ENCODE data around the gene EXD2. TPM values are rescaled to one million over a fixed set of nuclear protein-coding genes. Genes with fewer than 3 reads are reported as not detected.
"Not testable (repeated sequence)": the region's sequence is repeated elsewhere in the genome, so short reads cannot be mapped to it uniquely, and the experiment has no call there.

The EXD2 gene
- total RNA-seq, 1 experiment from 2014 or later = 21.5 TPM

- no peak for DNase-seq (ENCODE audit: extremely low read depth, low read depth)
Observed at GRCh38 chr14:69190191-69190590, 1.1 kb upstream of the EXD2 start.

GRCh38 chr14:69193721-69194120 is 2.4 kb downstream of the EXD2 start:
- DNase-seq (ENCODE audit: extremely low read depth, low read depth) = no peak

DNA sequence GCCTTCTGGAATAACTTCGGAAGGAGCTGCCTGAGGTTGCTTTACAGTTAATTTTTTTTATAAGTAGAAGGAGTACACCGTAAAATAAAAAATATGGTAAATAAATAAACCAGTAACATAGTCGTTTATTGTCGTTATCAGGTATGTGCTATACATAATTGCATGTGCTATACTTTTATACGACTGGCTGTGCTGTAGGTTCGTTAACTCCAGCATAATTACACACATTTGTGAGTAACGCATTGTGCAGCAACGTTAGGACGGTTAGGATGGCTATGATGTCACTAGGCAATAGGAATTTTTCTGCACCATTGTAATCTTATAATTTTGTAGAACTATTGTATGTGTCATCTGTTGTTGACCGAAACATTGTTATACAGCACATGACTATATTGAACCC is 8.5 kb downstream of the EXD2 start:
- DNase-seq (ENCODE audit: extremely low read depth, low read depth) = no peak

GRCh38 chr14:69204753-69205152 is 13.5 kb downstream of the EXD2 start:
- no peak for DNase-seq (ENCODE audit: extremely low read depth, low read depth)

GRCh38 chr14:69207435-69208041 is 16.2 kb downstream of the EXD2 start:
- DNase-seq (ENCODE audit: extremely low read depth, low read depth) = no peak

- no peak for DNase-seq (ENCODE audit: extremely low read depth, low read depth)
Observed at GRCh38 chr14:69208666-69209065, 17.4 kb downstream of the EXD2 start.

DNA sequence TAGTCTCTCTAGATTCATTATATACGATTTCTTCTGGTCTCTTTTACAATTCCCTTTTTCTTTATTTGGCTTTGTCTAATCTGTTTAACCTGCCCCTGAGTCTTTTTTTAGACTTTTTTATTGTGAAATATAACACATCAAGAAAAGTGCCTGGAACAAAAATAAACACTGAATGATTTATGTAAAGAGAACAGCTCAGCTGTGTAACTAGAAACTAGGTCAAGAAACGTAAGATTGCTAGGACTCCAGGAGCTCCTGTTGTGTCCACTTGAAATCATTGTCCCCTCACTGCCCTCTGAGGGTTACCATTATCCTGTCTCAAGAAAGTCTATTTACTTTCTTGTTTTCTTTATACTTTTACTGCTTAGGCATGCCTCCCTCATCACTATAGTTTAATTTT is 23.1 kb downstream of the EXD2 start:
- no peak for DNase-seq (ENCODE audit: extremely low read depth, low read depth)

- not testable (repeated sequence) for DNase-seq (ENCODE audit: extremely low read depth, low read depth)
Observed at GRCh38 chr14:69217663-69218062, 26.4 kb downstream of the EXD2 start.

DNA sequence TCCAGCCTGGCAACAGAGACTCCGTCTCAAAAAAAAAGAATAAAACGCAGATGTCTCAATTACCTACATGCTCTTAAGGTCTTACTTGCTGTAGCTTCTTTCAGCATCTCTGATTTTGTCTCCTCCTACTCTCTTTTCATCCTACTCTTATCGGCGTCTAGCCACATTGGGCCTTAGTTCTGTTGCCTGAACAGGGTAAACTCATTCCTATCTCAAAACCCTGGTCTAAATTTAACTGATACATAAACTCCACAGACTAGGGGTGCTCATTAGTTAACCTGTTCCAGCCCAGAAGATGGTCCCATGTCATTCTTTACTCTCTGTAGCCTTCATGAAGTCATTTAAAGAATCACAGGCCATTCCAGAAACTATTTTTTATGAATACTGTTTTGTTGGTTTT is 33.6 kb downstream of the EXD2 start:
- DNase-seq (ENCODE audit: extremely low read depth, low read depth) = no peak

GRCh38 chr14:69226178-69226577 is 34.9 kb downstream of the EXD2 start:
- no peak for DNase-seq (ENCODE audit: extremely low read depth, low read depth)

DNA sequence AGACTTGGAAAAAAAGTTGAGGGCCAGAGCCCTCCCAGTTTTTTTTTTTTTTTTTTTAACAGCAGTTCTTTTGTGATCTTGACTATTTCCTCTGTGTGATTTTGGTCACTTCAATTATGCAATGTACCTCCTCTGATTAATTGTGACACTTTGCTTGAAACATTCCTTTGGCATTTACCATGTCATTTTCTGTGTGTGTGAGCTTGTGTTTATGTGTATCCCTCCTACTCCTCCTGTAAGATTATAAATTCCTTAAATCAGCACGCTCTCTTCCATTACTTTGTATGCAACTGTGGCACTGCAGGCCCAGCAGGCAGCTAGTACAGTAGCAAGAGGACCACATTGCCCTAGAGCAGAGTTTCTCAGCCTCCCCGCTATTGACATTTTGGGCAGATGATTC is 35.4 kb downstream of the EXD2 start:
- DNase-seq (ENCODE audit: extremely low read depth, low read depth) = no peak

- no peak for DNase-seq (ENCODE audit: extremely low read depth, low read depth)
Observed at GRCh38 chr14:69231486-69231885, 40.2 kb downstream of the EXD2 start.

GRCh38 chr14:69232388-69232787 is 41.1 kb downstream of the EXD2 start:
- DNase-seq (ENCODE audit: extremely low read depth, low read depth) = no peak

GRCh38 chr14:69234106-69234505 is 42.8 kb downstream of the EXD2 start:
- DNase-seq (ENCODE audit: extremely low read depth, low read depth) = no peak

DNA sequence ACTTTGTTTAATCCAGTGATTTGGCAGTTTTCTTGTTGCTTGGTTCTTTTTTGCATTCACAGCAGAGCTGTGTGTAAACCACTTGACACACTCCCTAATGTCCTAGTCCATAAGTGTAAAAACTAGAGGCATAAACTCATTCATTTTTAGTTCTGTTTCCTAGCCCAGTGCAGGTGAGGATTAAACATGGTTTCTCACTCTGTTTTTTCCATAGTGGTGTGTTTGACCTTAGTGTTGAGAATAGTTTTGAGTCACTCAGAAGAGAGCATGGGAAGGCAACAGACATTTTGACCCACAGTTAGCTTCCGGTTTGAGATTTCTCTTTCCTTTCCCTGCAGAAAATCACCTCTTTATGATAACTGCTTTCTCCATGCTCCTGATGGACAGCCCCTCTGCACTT is 44.4 kb downstream of the EXD2 start:
- no peak for DNase-seq (ENCODE audit: extremely low read depth, low read depth)

- no peak for DNase-seq (ENCODE audit: extremely low read depth, low read depth)
Observed at GRCh38 chr14:69237142-69237541, 45.8 kb downstream of the EXD2 start.

DNA sequence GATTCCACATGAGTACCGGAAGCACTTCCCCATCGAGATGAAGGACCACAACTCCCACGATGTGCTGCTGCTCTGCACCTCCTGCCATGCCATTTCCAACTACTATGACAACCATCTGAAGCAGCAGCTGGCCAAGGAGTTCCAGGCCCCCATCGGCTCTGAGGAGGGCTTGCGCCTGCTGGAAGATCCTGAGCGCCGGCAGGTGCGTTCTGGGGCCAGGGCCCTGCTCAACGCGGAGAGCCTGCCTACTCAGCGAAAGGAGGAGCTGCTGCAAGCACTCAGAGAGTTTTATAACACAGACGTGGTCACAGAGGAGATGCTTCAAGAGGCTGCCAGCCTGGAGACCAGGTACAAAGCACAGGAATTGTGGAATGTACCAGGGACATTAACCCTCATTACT is 46.3 kb downstream of the EXD2 start:
- no peak for DNase-seq (ENCODE audit: extremely low read depth, low read depth)

- no peak for DNase-seq (ENCODE audit: extremely low read depth, low read depth)
Observed at GRCh38 chr14:69238883-69239282, 47.6 kb downstream of the EXD2 start.

- DNase-seq (ENCODE audit: extremely low read depth, low read depth) = no peak
Observed at GRCh38 chr14:69240527-69241173, 49.4 kb downstream of the EXD2 start.

- no peak for DNase-seq (ENCODE audit: extremely low read depth, low read depth)
Observed at GRCh38 chr14:69241577-69241976, 50.3 kb downstream of the EXD2 start.

GRCh38 chr14:69242311-69243224 is 51.3 kb downstream of the EXD2 start:
- peak; percentile 66 for DNase-seq (ENCODE audit: extremely low read depth, low read depth)

- no peak for DNase-seq (ENCODE audit: extremely low read depth, low read depth)
Observed at GRCh38 chr14:69244946-69245345, 53.6 kb downstream of the EXD2 start.
